HuH-7.5 (cell line): ENCODE measurements around the gene EQTN.
"Not testable (repeated sequence)": the region's sequence is repeated elsewhere in the genome, so short reads cannot be mapped to it uniquely, and the experiment has no call there.

ENCODE experiments used
- DNase-seq: peaks from one replicate; pipeline ENCODE4 v3.0.0; 2011; ENCODE audit warnings: low spot score

The EQTN gene

DNA sequence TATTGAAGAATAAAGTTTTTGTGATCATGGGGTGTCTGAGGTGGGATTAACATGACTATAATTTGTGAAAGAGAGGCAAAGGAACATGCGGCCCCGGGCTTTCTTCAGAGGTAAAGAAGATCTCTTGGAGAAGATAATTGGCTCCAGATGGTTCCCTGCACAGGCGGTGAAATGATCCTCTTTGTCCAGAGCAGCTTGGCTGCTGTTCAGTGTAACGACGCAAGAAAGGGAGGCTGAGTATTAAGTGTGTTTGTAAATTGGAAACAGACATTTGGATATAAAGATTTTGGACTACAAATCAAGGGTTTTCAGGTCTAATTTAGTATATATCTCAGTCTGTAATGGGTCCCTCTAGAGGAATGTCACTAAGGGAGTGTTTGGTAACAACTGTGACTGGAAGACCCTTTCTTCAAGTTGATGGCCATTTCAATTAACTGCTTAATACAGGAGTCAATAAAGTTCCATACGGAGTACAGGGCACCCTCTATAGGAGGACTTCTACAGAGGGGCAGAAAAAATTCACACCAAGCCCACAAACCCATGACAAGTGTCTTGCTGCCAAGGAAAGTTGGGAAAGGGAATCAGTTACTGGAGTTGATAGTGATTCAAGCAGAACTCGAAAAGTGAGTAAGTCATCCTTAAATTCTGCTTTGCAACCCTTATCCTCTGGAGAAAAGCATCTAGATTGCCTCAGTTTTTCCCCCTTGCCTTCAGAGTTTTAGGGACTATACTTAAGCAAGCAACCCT is 4.1 kb downstream of the EQTN start:
- no peak for DNase-seq

DNA sequence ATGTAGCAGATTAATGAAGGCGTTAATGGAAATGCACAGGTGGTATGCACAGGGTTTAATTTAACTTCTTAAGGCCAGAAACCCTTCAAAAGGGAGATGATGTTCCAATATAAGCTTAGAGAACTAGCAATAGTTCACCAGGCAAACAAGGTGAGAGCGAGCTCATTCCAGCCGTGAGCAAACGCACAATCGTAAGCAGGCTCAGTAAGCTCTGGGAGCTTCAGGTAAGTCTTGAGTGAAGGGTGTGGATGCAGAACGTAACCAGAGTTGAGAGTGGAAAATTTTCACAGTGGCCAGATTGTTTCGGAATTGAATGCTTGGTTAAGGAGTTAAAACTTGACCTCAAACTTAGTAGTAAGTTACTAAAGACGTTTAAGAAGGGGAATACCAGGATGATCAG is 5.7 kb downstream of the EQTN start:
- DNase-seq, result no peak

- DNase-seq, result no peak
Observed at GRCh38 chr9:27282269-27282668, 14.7 kb downstream of the EQTN start.

DNA sequence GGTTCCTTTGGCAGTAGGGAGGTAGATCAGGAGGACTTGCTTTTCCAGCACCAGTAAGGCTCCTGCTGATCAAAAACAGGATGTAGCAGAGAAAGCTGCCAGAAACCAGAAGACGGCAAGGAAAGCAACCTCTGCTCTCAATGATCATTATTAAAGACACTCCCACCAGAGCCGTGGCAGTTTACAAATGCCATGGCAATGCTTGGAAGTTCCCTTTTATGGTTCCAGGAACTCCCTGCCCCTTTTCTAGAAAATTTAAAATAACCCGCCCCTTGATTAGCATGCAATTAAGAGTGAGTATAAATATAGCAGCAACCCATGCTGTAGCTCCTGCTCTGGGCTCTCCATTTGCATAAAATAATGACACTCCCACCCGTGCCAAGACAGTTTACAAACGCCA is 16.1 kb downstream of the EQTN start:
- DNase-seq, result no peak

GRCh38 chr9:27280249-27280648 is 16.7 kb downstream of the EQTN start:
- no peak for DNase-seq

DNA sequence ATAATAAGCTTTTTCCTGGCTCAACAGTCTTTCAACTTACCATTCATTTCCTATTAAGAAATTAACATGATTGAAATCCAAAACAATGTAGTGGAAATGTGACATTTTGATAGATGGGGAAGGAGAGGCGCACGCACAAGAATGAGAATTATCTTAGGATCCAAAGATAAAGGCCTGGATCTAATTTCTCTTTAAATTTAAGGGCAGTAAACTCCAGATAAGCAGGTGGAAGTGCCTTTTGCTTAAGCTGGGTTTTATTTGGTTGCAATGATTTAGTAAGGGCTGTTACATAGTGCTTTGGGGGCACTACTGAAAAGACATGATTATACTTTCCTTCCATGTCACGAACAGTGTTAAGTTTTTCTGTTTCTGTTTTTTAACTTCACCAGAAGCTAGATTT is 17.3 kb downstream of the EQTN start:
- DNase-seq, result no peak

DNA sequence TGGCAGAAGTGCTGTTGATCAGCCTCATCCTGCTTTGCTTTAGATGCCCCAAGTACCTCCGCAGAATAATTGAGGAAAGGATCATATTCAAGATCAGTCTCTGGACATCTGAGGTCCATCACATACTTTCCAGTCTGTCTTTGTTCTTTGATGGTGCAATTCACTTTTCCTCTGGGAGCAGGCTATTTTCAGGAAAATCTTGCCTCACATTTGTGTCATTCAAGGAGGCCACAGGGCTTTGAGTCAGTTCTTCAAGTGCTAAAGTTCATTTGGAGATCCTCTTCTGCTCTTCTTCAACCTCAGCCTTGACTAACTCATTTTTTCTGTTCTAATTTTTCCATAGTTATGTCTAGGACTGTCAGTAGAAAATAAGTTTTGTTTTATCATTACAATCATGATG is 18.6 kb downstream of the EQTN start:
- no peak for DNase-seq

- DNase-seq, result peak; percentile 6
Observed at GRCh38 chr9:27276193-27277030, 20.5 kb downstream of the EQTN start.

GRCh38 chr9:27273186-27273585 is 23.8 kb downstream of the EQTN start:
- no peak for DNase-seq

GRCh38 chr9:27272103-27272502 is 24.8 kb downstream of the EQTN start:
- no peak for DNase-seq

DNA sequence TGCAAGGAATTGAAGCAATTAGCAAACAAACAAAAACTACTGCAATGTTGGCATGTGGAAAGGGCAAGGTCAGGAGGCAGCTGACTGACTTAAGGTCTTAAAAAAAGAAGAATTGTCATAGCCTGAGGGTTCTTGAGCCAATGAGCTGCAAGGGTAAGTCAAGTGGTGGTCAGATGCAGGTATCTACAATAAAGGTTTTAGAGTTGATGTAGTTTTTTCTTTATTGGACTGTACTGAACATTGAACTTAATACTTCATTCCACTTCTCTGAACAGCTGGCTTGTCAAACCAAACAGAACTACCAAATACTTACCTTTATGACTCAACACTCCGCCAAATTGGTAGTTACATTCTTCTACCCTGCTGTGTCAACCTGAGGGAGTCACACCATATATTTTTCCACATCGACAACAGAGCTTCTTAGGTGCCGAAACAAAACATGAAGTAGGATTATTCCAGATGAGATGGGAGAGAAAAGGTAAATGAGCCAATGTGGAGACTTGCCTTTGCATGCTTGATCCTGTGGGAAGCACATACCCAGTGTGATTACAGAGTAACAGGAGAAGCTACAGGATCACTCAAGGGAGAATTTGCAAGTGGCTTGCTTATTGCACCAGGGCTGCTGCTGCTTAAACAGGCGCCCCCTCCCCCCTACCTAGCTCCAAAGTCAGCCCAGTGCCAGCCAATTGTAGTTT is 35.3 kb downstream of the EQTN start:
- DNase-seq, result no peak

- no peak for DNase-seq
Observed at GRCh38 chr9:27260789-27261516, 36.0 kb downstream of the EQTN start.

DNA sequence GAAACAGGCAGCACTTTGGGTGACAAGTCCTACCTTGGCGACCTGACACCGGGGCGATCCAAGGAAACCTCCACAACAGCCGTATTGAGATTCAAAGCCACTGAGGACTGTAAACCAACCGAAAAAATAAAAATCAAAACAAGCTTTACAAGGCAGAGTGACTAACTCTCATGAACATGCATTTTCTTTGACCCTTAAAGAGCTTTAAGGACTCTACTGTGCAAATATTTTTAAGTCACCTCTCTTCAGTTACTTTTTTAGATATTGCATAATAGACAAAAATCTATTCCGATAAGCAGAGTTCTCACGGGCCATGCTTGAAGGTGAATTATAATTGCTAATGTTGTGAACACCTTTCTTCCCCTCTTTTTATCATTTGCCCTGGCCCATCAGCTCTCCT is 38.3 kb downstream of the EQTN start:
- DNase-seq, result no peak

DNA sequence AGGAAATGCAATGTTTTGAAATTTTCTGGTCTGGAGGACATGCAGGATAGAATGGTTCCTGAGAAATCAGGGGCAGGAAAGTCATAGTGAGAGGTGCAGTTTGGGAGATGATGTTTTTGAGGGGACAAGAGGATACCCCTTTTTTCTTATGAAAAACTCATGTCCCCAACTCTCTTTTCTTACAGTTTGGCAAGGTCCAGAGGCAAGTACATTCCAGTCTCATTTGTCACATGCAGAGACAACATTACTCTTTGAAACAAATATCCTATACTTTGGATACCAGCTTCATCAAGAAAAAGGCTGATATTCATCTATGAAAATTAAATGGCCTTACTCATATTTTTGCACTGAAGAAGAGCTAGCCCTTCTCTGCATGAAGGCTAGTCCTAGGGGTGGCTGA is 48.2 kb downstream of the EQTN start:
- DNase-seq, result no peak

DNA sequence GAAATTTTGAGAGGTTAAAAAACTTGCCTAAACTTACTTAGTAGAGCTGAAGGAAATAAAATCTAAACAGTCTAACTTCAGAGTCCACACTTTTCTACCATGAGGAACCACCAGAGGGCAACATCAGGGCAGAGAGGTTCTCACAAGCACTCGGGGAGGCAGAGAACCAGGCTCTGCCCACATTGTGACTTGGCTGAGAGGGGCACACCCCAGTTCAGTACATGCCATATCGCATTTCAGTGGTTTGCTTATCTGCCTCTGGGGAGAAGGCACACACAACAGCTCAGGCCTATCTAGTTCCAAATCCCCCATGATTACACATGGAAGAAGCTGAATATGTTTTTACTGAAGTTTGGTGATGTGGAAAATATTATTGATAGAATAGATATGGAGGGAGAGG is 49.2 kb downstream of the EQTN start:
- DNase-seq, result peak; percentile 2

- DNase-seq, result not testable (repeated sequence)
Observed at GRCh38 chr9:27239648-27240047, 57.3 kb downstream of the EQTN start.
